Dermis blood vessel endothelial cell (primary cell): Measurements from ENCODE around the gene EIF2D. TPM values are rescaled to one million over a fixed set of nuclear protein-coding genes. Genes with fewer than 3 reads are reported as not detected.
A peak's percentile ranks its signal among the peaks of the same experiment; 100 is the strongest.
"Not testable (repeated sequence)": the region's sequence is repeated elsewhere in the genome, so short reads cannot be mapped to it uniquely, and the experiment has no call there.

ENCODE experiments used
- DNase-seq: peaks from one replicate; pipeline ENCODE4 v3.0.0; 2010
- total RNA-seq: library from RNA; depleted of rRNA; stranded (reverse); fragments of >200 nt; gene quantifications from 2 replicates; pipeline ENCODE4 v1.2.3, GENCODE V29; 2014

EIF2D gene
- total RNA-seq, 1 donor from 2014 or later, result 69.9 TPM

GRCh38 chr1:206586501-206587445, 25.5 kb downstream of the EIF2D start:
- no peak for DNase-seq

GRCh38 chr1:206584683-206585082, 27.6 kb downstream of the EIF2D start:
- DNase-seq, result no peak

GRCh38 chr1:206583707-206584648, 28.3 kb downstream of the EIF2D start:
- DNase-seq, result peak; percentile 84

GRCh38 chr1:206582971-206583706, 29.1 kb downstream of the EIF2D start:
- no peak for DNase-seq

- DNase-seq, result no peak
Measured at GRCh38 chr1:206582537-206582936, 29.7 kb downstream of the EIF2D start.

- DNase-seq, result peak; percentile 40
Measured at GRCh38 chr1:206581571-206581981, 30.7 kb downstream of the EIF2D start.

GRCh38 chr1:206581114-206581497, 31.2 kb downstream of the EIF2D start:
- DNase-seq, result not testable (repeated sequence)

GRCh38 chr1:206580438-206581113, 31.7 kb downstream of the EIF2D start:
- DNase-seq, result no peak

- DNase-seq, result no peak
Measured at GRCh38 chr1:206579747-206580437, 32.4 kb downstream of the EIF2D start.

GRCh38 chr1:206578978-206579374, 33.3 kb downstream of the EIF2D start:
- no peak for DNase-seq

GRCh38 chr1:206578068-206578977, 33.9 kb downstream of the EIF2D start:
- peak; percentile 15 for DNase-seq

GRCh38 chr1:206577626-206578025, 34.6 kb downstream of the EIF2D start:
- DNase-seq, result no peak

- DNase-seq, result peak; percentile 65
Measured at GRCh38 chr1:206575894-206576737, 36.1 kb downstream of the EIF2D start.

- peak; percentile 95 for DNase-seq
Measured at GRCh38 chr1:206575165-206575893, 36.9 kb downstream of the EIF2D start.

GRCh38 chr1:206573762-206574161, 38.5 kb downstream of the EIF2D start:
- no peak for DNase-seq

GRCh38 chr1:206573319-206573718, 38.9 kb downstream of the EIF2D start:
- no peak for DNase-seq

GRCh38 chr1:206572835-206573234, 39.4 kb downstream of the EIF2D start:
- DNase-seq, result no peak

GRCh38 chr1:206570529-206570928, 41.7 kb downstream of the EIF2D start:
- peak; percentile 78 for DNase-seq
